ENCODE measurements around the gene MARS1.

MARS1 gene

GRCh38 chr12:57518920-57519795 lies 31.3 kb downstream of the MARS1 start:
- peak; percentile 25 for DNase-seq

- DNase-seq, result peak; percentile 37
These were observed 31.9 kb downstream of the MARS1 start for GRCh38 chr12:57519796-57520052.

- peak; percentile 100 for DNase-seq
These were observed 32.4 kb downstream of the MARS1 start, which contains the start of gene DDIT3 for GRCh38 chr12:57520053-57520818. TSS of gene DDIT3 (minus strand) at chr12:57520514. CDS start at chr12:57517406, 3,108 bp downstream.

- DNase-seq, result no peak
These were observed 33.7 kb downstream of the MARS1 start for GRCh38 chr12:57521525-57522010.

- peak; percentile 94 for DNase-seq
These were observed 34.4 kb downstream of the MARS1 start, which contains the start of gene MBD6 for GRCh38 chr12:57522011-57522886. TSS of gene MBD6 (plus strand) at chr12:57522824. CDS start at chr12:57524304, 1,480 bp downstream.

DNA sequence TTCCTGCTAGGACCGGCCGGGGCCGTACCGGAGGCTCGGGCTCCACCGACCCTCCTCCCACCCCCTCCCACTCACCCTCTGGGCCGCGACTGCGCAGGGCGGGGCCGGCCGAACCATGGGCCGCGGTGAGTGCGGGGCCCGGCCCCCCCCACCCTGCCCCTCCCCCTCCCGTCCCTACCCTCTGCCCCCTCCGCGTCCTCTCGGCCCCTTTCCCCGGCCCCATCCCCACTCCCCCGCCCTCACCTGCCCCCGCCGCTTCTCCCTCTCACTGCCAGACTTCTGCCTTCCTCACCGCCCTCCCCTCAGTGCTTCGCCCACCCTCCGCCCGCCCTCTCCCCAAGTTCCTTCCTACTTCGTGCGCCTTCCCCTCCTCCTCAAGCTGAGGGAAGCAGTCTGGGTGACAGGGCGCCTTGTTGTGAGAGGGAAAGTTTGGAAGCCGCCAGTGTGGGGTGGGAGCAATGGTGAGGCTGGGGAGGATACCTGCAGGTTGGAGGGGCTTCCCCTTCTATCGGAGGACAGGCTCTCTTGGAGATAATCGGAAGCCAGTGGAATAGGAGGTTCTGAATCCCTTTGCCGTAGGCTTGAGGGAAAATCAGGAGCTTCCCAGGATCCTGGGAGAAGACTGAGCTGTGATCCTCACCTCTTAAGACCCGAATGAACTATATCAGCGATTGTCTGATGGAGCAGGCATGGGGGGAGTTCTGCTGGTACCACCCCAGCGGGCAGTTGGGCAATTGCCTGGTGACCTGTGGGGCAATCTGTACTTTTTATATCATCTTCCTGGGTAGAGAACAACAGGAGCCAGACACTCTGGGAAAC lies 35.2 kb downstream of the MARS1 start:
- DNase-seq, result peak; percentile 58

DNA sequence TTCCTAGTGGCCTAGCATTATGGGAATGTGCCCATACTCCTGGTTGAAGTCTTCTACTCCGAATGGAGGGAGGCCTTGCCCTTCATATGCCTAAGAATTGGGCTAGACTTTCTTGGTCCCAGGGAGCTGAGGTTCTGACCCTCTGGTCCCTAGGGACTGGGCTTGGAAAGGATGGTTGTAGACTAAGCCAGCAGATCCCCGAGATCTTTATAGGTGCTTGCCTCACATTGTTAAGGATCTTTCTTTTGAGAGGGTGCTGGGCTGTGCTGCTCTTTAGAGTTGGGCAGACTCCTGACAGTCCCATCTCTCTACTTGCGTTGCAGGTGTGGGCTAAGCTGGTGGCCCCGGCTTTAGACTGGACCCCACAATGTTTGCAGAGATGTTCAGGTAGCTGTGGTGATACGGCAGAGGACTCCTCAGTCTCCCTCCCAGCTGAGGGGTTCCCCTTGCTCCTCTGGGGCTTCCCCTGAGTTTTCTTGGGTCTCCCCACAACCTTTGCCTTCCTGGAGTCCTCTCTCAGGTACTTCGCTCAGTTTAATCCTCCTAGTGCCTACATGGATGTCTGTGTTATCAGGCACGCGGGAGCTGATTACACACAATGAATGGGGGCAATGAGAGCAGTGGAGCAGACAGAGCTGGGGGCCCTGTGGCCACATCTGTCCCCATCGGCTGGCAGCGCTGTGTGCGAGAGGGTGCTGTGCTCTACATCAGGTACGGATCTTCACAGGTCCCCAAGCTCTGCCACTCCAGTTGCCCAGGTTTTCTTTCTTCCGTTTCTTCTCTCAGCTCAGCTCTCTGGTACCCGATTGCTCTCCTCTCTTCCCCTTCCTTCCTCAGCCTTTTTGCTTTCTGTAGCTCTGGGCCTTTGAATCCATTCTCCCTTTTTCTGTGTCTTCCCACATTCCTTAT lies 36.1 kb downstream of the MARS1 start:
- peak; percentile 39 for DNase-seq

DNA sequence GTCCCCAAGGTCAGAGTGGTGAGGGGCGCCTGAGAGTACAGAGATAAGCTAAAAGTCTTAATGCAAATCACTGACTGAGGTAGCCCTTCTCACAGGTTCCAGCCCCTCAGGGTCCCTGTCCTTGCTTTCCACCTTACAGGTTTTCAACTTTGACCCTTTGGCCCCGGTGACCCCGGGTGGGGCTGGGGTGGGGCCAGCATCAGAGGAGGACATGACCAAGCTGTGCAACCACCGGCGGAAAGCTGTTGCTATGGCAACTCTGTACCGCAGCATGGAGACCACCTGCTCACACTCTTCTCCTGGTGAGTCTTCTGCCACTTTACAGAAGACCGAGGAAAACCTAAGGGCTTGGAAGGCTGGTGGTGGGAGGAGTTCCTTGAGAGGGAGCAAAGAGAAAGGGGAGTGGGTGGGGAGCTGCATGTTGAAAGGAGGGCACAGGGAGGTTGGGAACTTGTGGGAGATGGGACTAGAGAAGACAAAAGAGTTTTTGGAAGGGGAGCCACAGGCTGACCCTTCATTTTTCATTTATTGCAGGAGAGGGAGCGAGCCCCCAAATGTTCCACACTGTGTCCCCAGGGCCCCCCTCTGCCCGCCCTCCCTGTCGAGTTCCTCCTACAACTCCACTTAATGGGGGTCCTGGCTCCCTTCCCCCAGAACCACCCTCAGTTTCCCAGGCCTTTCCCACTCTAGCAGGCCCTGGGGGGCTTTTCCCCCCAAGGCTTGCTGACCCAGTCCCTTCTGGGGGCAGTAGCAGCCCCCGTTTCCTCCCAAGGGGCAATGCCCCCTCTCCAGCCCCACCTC lies 37.1 kb downstream of the MARS1 start:
- DNase-seq, result no peak

- no peak for DNase-seq
These were observed 37.9 kb downstream of the MARS1 start for GRCh38 chr12:57525615-57526383.

DNA sequence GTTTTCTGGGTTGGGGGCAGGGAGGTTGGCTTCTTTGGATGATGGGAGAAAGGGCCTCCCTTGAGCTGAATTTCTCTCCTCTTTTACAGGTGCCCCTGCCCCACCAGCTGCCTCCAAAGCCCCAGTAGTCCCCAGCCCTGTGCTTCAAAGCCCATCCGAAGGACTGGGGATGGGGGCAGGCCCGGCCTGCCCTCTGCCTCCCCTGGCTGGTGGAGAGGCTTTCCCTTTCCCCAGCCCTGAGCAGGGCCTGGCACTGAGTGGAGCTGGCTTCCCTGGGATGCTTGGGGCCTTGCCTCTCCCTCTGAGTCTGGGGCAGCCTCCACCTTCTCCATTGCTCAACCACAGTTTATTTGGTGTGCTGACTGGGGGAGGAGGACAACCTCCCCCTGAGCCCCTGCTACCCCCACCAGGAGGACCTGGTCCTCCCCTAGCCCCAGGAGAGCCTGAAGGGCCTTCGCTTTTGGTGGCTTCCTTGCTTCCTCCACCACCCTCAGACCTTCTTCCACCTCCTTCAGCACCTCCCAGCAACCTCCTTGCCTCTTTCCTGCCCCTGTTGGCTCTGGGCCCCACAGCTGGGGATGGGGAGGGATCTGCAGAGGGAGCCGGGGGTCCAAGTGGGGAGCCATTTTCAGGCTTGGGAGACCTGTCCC lies 38.7 kb downstream of the MARS1 start:
- no peak for DNase-seq

DNA sequence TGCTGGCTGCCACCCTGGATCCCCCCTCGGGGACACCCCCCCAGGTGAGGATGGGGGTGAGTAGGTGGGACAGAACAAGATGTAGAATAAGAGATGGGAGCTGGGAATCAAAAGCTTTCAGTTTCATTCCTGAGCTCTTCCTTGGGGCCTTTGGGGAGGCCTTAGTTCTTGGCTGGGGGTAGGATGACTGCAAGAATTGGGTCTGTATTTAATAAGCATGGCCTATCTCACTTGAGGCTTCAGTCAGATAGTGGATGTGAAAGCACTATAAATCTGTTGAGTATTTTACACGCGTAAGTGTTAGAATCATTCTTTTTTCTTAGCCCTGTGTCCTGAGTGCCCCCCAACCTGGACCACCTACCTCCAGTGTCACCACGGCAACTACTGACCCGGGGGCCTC lies 39.3 kb downstream of the MARS1 start:
- DNase-seq, result no peak

DNA sequence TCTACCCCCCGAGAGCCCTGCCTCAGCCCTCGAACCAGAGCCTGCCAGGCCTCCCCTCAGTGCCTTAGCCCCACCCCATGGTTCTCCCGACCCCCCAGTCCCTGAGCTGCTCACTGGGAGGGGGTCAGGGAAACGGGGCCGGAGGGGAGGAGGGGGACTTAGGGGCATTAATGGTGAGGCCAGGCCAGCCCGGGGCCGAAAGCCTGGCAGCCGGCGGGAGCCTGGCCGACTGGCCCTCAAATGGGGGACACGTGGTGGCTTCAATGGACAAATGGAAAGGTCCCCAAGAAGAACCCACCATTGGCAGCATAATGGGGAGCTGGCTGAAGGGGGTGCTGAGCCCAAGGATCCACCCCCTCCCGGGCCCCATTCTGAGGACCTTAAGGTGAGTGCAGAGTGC lies 40.3 kb downstream of the MARS1 start:
- DNase-seq, result no peak

DNA sequence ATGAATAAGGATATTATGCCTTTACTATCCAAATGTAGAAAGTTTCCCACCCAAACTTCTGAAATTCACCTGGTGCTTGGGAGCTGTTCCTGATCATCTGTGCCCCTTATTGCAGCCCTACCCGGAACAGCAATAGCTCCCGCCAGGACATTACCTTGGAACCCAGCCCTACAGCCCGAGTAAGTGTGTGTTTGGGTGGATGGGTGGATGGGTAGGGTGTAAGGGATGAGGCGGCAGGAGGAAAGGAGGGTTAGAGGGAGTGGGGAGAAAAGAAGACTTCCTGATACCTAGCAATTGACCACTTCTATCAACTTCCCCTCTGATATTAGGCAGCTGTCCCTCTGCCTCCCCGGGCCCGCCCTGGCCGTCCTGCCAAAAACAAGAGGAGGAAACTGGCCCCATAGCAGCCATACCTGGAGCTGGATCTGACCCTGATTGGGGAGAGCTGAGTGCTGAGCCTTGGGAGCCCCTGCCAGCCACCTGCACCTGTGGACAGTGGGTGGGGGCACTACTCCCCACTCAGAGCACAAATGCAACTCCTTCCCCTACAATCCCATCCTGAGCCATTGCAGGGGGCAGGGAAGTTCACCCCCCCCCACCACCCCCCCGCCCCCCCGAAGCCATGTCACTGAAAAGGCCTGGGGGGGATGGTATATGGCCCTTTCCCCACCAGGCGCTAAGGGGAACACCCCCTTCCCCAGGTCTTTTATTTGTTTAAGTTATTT lies 41.1 kb downstream of the MARS1 start:
- DNase-seq, result no peak

GRCh38 chr12:57529831-57530230 lies 42.0 kb downstream of the MARS1 start:
- no peak for DNase-seq

- DNase-seq, result no peak
These were observed 42.7 kb downstream of the MARS1 start for GRCh38 chr12:57530396-57531142.

- no peak for DNase-seq
These were observed 44.0 kb downstream of the MARS1 start for GRCh38 chr12:57531836-57532235.

GRCh38 chr12:57533108-57533507 lies 45.2 kb downstream of the MARS1 start:
- DNase-seq, result no peak

All from CD4-positive, alpha-beta T cell treated with Interleukin-10 for 1 hour (primary cell).